ENCODE results near the gene CPLX3.

The CPLX3 gene

GRCh38 chr15:74831813-74832495 is 5.5 kb downstream of the CPLX3 start:
- no peak for DNase-seq

DNA sequence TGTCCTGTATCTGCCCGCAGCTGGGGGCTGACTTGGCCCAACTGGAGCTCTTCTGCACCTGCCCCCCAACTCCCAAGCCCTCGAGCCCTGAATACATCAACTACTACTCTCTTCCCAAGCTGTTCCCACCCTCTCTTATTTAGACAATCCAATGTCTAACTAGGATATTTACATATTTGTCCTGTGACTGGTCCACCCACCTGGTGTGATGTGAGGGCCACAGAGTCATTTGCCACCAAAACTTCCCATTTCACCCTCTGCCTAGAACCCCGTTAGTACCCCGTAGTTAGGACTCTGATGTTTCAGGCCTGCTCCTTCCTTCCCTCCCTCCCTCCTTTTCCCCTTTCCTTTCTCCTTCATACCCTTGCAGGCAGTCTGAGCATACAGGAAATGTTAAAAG is 6.4 kb downstream of the CPLX3 start:
- DNase-seq: no peak

- no peak for DNase-seq
These were observed 7.1 kb downstream of the CPLX3 start for GRCh38 chr15:74833376-74834107.

DNA sequence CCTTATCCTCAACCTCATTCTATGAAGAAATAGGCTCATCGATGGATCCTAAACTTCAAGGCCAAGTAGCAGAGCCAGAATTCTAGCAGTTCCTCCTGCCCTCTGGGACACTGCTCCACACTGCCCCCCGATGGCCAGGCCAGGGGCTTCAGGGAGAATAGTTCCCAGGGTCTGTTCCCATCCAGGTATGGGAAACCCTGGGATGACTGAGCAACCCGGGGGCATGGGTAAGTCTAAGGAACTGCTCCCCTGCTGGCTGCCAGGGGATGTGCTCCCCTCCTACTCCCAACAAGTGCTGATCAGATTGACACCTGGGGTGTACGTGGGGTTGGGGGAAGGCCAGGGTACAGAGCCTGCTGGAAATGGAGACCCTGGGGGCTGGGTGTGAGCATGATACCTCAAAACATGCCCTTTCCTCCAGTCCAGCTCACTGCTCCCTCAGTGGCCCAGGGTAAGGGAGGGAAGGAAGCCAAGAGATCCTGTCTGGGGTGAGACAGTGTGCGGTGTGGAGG is 8.9 kb downstream of the CPLX3 start:
- peak; percentile 67 for DNase-seq

- DNase-seq: no peak
These were observed 10.4 kb downstream of the CPLX3 start for GRCh38 chr15:74836846-74837245.

- DNase-seq: no peak
These were observed 11.2 kb downstream of the CPLX3 start for GRCh38 chr15:74837482-74838136.

GRCh38 chr15:74838137-74838516 is 11.7 kb downstream of the CPLX3 start:
- no peak for DNase-seq

DNA sequence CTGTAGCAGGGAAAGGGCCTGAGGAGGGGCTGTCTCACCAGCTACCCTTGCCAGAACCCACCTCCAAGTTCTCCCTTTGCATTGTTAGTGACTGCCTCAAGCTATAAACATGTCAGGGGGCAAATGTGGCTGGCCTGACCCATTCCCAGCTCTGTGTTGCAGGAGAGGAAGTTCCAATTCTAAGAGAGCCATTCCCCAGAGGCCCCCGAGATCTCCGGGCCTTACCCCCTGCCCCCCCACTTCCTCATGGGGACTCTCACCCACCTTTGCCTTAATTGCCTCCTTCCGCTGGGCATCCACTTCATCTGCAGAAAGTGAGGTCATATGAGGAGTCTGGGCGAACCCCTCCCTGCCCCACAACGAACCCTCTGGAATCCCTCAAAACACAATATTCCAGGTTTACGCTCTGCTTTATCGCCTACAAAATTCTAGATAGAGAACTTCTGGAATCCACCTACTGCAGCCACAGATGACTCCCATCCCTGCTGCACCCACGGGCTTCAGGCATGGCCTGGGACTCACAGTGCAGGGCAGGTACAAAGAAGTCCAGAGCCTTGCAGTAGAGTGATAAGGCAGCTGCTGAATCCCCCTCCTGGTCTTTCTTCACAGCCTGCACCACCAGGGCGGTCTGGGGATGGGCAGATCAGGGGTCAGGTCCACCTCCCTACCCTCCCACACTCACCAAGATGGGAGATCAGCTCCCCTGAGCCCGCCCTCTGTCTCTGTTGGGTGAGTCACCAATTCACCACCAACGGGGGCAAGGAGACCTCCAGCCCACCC is 12.5 kb downstream of the CPLX3 start:
- DNase-seq: no peak

GRCh38 chr15:74839526-74840395 is 13.3 kb downstream of the CPLX3 start:
- no peak for DNase-seq

GRCh38 chr15:74840851-74841775 is 14.7 kb downstream of the CPLX3 start:
- no peak for DNase-seq

GRCh38 chr15:74841891-74842373 is 15.5 kb downstream of the CPLX3 start:
- no peak for DNase-seq

- peak; percentile 89 for DNase-seq
These were observed 16.4 kb downstream of the CPLX3 start, which contains the start of gene ULK3 for GRCh38 chr15:74842581-74843444. Gene ULK3, minus strand, starts transcription at chr15:74843156. Its CDS starts 51 bp downstream, at chr15:74843105.

- no peak for DNase-seq
These were observed 17.0 kb downstream of the CPLX3 start for GRCh38 chr15:74843445-74843828.

DNA sequence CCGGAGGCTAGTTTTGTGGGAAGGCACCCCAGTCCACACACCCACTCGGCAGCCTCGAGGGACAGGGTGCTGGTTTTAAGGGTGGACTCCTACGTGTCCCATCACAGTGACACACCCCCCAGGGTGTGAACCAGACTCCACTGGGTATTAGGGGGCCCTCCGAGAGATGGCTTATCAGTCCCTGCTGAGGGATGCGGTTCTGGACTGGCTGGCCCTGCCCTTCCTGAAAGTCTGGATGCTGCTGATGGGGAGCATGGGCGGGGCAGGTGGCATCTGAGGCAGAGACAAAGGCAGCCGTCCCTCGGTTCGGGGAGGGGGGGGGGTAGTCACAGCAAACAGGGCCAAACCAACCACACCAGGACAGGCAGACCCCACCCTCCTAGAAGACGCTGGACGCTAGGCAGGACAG is 17.5 kb downstream of the CPLX3 start:
- no peak for DNase-seq

GRCh38 chr15:74844319-74845207 is 18.1 kb downstream of the CPLX3 start:
- DNase-seq: no peak

DNA sequence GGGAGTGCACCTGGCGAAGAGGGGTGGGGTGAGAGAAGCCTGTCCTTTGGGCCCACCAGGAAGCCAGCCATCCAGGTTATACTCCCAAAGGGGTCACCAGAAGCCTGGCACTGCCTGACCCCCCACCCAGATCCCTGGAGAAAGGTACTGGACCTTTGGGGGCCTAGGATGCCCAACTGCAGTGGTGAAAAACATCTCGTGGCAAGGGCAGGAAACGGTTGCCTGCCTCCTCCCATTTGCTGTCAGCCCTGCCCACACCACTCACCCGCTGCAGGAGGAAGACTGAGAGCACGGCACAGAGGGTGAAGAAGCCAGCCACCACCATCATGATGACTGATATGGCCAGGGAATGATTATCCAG is 18.8 kb downstream of the CPLX3 start:
- no peak for DNase-seq

DNA sequence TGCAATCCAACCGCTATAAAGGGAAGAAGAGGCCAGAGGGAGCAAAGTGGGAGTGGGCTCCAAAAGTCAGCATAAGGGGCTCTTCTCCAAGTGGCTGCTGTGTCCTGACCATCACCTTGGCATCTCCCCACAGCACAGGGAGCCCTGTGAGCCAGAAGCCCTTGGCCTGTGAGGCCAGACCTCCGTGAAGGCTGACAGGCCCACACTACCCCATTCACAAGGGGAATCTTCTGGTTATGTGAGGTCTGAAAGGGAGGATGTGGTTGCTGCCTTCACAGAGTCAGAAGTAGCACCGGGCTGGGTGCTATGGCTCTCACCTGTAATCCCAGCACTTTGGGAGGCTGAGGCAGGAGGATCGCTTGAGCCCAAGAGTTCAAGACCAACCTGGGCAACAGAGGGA is 19.2 kb downstream of the CPLX3 start:
- no peak for DNase-seq

DNA sequence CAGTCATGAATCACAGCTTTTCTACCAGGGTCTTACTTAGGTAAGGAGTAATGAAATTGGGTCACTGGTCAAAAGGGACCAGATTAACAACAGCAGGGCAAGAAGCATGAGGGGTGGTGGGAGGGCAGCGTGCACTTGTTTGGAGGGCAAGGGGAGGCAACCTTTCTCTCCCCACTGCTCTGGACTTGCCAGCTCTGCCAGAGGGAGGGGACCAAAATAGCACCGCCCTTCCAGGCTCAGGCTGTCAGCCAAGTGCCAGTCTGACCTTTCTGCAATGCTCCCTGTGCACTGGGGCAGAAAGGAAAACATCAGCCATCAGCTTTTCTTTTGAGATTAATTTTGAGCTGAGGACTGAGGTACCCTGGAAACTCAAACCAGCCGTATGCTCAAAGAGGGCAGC is 21.0 kb downstream of the CPLX3 start:
- no peak for DNase-seq

- DNase-seq: no peak
These were observed 24.0 kb downstream of the CPLX3 start for GRCh38 chr15:74850393-74850792.

Data from NCI-H226 (cell line).